Measurements from ENCODE around the gene SFXN5.

DNA sequence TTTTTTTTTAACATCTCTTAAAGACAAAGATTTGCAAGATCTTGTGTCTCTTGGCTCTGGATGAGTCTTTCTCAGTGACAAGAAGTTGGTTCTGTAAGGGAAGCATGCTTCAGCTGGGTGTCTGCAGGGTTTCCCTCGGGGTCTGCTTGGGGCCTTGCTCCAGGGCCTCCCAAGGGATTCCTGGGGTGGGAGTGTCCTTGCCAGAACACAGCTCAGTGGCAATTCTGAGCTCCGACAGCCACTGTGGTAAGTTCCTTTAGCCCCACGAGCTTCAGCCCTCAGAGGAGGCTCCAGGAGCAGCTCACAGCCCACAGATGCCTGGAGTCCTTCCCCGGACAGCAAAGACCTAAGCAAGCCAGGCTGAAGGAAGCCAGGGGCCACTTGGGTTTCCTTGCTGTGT lies 101.8 kb downstream of the SFXN5 start:
- TF ChIP-seq FOS (IDR thresholded peaks at IDR 0.05; ENCODE audit: borderline replicate concordance, insufficient read depth, low read length) (no peak), POLR2A (IDR thresholded peaks at IDR 0.05; ENCODE audit: low read depth, low read length) (no peak), POLR2AphosphoS5 (IDR thresholded peaks at IDR 0.05; ENCODE audit: insufficient read depth, low read depth, low read length) (no peak), EZH2 (IDR thresholded peaks at IDR 0.05; ENCODE audit: borderline replicate concordance, low read depth, low read length, severe bottlenecking) (no peak)
- TF ChIP-seq, protein P1, sequence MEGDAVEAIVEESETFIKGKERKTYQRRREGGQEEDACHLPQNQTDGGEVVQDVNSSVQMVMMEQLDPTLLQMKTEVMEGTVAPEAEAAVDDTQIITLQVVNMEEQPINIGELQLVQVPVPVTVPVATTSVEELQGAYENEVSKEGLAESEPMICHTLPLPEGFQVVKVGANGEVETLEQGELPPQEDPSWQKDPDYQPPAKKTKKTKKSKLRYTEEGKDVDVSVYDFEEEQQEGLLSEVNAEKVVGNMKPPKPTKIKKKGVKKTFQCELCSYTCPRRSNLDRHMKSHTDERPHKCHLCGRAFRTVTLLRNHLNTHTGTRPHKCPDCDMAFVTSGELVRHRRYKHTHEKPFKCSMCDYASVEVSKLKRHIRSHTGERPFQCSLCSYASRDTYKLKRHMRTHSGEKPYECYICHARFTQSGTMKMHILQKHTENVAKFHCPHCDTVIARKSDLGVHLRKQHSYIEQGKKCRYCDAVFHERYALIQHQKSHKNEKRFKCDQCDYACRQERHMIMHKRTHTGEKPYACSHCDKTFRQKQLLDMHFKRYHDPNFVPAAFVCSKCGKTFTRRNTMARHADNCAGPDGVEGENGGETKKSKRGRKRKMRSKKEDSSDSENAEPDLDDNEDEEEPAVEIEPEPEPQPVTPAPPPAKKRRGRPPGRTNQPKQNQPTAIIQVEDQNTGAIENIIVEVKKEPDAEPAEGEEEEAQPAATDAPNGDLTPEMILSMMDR (IDR thresholded peaks at IDR 0.05; ENCODE audit: extremely low read depth in 1 of 2, insufficient read depth in 1 of 2, low read depth in 1 of 2, low read length in 2 of 2), result no peak
- TF ChIP-seq, protein P2, sequence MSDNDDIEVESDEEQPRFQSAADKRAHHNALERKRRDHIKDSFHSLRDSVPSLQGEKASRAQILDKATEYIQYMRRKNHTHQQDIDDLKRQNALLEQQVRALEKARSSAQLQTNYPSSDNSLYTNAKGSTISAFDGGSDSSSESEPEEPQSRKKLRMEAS (IDR thresholded peaks at IDR 0.05; ENCODE audit: insufficient read depth, insufficient read length), result no peak
